ENCODE results near the gene THBS1.

Gene THBS1

DNA sequence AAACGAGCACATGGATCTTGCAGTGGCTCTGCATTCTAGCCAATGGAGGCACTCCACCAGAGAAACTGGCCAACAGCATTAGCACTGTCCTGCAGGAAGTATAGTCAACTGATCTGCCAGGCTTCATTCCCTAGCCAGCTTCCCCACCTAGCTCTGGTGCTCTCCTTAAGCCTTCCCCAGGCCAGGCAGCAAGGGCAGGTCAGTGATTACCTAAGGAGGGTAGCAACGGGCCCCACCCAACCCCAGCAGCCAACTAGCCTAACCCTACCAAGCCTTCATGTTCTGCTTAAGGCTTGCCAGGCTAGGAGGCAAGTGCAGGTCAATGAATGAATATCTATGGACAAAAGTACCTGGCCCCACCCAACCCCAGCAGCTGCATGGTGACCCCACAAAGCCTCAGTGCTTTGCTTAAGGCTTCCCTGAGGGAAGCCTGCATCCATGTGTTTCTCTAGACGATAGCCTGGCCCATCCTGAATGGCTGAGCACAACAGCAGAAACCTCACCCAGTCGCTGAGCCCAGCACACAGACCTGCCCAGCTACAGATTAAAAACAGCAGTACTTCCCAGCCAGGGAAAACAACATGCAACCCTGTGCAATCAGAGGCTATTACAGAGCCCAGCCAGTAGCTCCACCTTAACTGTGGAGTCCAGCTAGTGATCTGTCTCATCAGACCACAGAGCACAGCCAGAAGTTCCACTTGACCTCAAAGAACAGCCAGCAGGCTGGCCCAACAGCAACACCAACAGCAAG is 28.5 kb downstream of the THBS1 start:
- DNase-seq = no peak

DNA sequence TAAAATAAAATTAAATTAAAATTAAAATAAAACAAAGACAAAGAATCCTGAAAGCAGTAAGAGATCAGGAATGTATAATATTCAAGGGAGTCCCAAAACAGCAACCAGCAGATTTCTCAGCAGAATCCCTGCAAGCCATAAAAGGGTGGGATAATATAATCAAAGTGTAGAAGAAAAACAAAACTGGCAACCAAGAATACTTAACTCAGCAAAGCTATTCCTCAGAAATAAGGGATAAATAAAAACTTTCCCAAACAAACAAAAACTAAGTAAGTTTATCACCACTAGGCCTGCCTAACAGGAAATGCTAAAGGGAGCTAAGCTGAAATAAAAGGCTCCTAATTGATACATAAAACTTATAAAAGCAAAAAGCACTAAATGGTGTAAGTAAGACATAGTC is 29.8 kb downstream of the THBS1 start:
- no peak for DNase-seq

DNA sequence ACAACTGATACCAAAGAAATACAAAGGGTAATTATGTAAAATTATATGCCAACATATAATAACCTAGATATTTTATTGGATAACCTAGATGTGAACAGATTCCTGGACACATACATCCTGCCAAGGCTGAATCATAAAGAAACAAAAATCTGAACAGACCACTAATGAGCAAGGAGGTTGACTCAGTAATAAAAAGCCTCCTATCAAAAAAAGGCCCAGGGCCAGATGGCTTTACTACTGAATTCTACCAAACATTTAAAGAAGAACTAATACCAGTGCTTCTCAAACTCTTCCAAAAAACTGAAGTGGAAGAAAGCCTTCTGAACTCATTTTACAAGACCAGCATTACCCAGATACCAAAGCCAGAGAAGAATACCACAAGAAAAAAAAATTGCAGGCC is 32.4 kb downstream of the THBS1 start:
- DNase-seq = no peak

DNA sequence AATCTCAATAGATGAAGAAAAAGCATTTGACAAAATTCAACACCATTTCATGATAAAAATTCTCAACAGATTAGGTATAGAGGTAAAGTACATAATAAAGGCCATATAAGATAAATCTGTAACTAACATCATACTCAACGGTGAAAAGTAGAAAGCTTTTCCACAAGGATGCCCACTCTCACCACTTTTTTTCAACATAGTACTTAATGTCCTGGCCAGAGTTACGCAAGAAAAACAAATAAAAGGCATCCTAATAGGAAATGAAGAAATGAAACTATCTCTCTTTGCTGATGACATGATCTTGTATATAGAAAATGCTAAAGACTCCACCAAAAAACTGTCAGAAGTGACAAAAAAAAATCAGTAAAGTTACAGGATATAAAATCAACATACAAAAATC is 33.0 kb downstream of the THBS1 start:
- DNase-seq = no peak

DNA sequence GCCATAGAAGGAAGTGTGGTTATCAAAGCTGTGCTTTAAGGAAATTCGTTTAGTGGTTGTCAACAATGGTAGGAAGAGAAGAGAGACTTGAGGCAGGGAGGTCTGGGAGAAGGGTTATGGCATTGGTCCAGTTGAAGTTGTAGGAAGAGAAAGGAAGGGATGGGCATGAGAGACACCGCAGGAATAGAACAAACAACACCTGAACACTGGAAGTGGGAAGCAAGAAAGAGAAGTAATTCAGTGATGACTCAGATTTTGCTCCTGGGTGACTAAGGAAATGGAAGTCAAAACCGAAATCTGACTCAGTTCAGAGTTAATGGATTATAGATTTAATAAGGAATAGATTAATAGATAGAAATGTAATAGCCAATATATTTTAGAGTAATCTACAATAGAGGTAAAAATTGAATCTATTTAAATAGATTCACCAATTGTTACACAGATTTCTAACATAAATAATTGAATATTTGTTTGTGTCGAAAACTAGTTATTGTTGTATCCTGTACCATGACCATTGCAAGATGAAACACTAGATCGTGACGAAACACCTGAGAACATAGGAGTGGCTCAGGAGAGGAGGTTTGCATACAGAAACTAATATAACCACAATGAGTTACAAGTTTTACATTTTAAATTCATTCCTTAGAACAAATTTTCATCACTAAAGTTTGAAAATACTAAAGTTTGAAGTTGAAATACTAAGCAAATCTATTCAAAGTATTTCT is 36.0 kb downstream of the THBS1 start:
- no peak for DNase-seq

DNA sequence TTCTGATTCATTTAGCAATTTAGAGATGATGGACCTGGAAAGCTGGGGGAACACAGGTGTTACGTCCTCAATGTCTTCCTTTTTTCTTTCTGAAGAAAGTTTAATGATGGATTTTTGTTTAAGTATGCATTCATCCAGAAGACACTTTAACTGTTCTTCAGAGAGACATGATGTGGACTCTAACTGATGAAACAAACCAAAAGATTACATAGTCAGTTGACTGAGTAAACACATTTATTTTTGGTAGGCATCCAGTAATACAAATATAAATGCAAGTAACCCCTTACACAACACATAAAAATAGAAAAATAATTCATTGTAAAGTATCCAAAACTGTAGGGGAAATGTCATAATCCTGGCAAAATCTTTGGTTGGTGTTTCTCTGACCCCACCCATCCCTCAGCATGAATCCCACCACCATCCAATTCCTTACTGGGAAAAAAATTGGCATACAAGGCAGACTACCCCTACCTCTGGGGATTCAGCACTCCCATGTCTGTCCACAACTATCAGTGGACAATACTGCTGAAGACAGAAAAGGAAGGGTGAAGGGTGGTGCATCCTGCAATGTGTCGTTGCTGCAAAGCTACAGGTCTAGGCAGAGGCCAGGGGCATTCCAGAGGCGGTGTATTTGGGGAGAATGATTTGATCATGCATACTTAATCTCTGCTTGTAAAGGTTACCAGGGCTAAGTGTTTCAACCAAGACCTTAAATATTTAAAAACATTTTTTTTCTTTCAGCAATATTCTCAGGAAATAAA is 37.4 kb downstream of the THBS1 start:
- no peak for DNase-seq

DNA sequence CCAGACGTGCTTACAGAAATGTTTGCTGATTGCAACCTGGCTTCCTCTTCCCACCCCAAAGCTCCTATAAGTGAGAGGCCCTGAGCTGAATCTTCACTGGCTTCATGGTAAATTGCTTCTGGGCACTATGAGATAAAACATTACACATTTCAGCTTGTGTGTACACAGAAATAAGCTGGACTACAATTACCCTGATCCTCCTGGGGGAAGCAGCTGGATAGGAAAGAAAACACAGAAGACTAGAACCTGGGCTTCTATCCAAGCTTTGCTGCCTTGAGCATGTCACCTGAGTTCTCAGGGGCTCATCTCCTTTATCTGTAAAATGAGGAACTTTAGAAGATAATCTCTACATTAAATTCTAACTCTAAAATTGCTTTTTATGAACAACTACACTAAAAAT is 40.3 kb downstream of the THBS1 start:
- DNase-seq = peak; percentile 44

DNA sequence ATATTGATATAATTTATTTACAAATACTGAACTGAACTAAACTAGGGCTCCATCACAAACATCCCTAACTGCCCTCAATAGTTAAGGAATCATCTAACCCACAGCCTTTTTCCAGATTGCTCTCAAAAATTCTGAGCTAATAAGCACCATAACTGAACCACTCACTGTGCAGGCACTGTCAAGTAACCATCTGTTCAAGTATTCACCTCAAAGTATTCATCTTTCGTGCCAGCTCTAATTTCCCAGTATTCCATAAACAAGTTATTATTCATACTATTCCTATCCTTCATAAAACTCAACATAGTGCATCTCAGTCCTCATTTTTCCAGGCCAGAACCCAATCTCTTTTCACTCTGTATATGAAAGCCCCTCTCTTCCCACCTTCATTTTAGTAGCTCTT is 41.1 kb downstream of the THBS1 start:
- no peak for DNase-seq

DNA sequence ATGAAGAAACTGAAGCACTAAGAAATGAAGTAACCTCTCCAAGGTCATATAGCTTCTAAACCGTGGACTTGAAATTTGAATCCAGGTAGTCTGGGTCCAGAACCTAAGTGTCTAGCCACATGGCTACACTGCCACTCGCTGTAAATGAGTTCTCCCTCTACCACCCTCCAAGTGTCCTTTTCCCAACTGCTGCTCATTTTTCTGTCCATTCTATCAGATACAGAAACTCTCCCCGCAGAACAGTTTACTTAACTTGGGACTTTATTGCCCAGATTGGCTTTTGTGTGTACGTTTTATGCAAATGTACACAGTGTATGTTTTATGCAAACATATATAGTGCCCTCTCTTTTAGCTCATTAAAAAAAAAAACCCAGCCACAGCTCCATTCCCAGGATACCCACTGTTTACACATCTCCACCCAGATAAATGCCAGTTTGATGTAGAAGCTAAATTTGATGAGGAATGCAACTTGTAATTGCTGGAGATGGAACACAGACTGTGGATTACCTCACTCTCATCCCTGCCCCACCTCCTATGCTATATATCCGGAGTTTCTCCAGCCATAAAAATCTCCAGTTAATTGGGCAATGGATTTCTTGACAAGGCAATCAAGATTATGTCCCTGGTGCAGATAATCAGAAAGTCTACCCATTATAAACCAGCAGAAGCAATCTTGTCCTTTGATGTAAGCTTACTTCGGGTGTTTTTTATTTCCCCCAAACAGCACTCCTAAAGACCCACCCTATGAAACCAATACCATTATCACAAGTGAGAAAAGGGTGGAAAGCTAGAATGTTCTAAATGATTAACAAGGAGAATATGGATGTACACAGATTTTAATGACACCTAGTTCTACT is 42.0 kb downstream of the THBS1 start:
- DNase-seq = peak; percentile 46

DNA sequence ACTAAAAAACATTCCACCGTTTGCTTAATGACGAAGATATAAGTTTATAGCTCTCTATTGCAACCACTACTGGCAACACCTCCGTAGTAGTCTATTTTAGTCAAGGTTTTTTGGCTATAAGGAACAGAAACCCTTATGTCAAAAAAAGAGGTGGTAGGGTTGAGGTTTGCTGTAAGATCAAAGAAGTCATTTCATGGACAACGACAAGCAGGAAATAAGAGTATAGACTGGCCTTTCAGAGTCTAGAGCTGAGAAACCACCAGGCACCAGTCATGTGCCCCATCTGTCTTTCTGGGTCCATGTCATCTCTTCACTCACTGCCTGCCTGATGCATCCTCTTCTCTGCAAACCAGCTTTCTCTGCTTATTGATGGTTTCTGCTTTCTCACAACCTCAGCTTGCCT is 42.7 kb downstream of the THBS1 start:
- DNase-seq = no peak

DNA sequence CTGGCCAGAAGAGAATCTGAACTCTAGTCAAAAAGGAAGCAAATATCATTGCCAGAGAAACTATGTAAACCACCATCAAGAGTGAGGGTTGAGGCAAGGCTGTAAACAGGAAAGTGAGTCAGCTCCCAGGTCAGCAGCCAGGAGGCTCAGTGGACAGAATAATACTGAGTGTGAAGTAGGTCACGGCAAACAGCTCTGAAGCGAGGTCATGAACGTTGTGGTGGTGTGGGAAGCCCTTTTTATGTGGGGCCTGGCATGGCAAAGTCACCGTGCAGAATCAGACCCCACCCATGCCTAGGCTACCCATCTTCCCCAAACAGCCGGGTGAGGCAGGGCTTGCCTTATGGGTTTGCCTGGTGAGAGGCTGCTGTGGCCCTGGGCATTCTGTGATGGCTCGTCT is 43.9 kb downstream of the THBS1 start:
- no peak for DNase-seq

DNA sequence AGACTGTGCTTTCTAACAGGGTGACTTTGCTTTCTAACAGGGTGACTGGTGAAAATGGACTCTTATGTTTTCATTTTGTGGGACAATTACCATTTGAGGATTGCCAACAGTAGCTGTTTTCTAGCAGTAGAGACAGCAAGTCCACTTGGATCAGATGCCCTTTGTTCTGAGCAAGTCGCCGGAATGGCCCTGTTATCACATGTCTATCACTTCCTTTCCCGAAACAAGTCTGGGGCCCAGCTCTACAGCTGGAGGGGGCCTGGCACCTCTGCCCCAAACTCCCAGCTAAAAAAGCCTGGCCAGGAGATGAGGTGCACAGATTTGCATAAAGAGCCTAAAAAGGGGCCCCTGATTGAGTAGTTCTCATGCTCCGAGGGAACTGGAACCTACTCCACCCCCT is 44.6 kb downstream of the THBS1 start:
- no peak for DNase-seq

DNA sequence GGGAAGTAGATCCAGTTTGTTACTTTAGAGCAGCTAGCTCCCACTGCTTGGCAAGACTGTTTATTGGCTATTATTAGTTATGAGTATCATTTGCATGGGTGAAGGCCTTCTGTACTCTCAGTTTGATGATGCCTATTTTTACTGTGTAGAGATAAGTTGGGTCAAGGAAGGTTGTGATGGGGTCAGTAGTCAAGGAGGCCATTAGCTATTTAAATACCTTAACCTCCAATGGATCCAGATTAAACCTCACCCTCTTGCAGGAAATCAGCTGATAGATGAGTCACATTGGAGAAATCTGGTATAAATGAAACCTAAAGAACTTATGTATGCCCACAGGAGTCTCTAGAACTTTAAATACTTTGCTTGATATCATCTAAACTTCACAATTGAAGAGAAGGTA is 45.0 kb downstream of the THBS1 start:
- DNase-seq = no peak

DNA sequence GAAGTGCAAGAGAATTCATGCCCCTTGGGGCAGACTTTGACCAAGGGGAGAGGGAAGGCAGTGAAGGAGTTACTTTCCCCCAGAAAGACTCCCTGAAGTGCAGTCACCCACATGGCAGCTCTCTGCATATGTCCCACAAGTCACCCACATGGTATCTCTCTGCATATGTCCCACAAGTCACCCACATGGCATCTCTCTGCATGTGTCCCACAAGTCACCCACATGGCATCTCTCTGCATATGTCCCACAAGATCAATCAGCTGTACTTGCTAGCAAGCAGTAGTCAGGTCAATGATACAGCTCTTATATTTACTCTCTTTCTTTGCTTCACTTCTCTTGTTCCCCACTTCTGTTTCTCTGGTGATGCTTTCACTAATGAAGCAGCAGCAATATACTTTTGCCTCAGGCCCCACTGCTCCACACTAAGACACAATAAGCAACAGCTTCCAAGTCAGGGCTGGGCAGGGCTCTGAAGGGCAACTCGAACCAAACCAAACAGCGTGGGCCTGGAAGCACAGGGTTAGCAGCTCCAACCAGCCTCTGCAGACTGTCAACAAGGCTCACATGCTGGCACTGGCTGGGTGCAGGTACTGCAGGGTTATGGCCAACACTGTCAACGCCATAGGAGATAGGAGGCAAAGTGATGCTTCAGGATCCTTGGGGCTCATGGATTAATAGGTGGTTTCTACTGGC is 46.7 kb downstream of the THBS1 start:
- no peak for DNase-seq

DNA sequence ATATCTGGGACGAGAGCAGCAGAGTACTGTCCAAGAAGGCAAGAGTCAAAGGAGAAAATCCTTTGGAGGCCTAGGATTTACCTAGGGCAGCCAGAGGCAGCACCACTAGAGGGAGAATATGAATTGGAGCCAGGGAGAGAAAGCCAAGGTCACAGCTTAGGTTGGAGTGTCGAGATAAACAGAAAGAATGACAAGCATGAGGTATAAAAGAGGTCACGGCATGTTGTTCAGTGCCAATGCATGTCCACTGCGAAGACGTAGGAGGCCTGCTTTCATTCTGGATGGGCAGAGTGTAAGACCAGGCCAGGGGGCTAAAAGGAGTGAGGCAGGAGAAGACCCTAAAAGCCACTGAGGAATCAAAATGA is 47.2 kb downstream of the THBS1 start:
- DNase-seq = no peak

DNA sequence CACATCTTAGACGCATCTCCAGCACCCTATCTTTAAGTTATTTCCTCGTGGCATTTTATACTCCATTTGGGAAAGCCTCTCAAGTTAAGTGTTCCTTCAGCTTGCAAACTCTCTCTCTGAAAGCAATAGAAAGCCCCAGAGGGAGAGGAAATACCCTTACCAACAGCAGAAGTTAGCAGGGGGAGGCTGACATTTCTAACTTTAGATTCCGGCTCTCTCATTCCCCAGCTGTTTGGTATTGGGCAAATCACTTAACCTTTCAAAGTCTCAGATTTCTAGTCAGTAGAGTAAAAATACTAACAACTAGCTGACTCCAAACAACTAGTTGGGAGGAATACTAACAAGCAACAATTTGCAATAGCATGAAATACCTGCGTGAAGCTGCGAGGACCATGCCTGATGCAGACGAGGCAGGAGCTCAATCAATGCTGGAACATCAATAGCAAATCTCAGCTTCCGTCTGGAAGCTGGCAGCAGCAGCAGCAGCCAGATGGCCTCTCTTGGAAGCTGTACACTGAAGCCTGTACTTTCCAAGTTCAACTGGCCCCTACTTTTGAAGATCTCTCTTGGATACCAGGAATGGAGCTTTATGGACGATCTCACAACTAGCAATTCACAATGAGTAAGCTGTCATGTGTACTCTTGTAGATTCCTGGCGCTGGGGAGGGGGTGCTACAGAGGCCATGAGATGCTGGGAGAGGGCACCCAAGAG is 47.8 kb downstream of the THBS1 start:
- DNase-seq = no peak

DNA sequence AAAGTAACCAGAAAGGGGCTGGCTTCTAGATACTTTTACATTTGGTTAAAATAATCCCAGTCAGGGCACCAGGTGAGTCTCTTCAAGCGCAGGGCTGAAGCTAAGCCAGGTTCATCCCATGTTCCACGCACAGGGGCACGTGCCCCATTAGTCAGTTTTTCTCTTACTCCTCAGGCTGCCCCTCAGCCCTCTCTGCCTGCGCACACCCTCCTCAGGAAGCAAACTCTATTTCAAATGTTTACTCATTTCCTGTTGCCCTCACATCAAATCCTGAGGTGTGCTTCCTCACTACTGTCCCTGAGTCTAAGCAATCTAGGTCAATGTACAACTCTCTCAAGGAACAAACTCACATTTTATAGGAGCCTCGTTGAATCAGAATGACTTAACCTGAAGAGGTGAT is 48.5 kb downstream of the THBS1 start:
- DNase-seq = no peak

DNA sequence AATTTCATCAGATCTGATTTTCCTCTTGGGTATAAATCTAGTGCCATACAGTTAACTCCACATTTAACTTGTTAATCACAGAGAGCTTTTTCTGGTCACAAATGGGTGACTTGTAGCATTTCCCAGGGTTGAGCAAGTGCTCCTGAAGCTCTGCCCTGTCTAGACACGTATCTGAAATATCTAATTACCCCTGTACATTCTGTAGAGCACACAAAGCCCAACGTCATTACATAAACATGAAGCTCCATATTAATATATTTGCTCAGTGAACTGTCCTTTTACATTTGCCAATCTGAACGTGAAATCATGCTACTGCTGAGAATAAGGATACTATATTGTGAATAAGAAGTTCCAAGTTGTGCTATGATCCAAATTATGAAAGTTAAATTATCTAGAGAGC is 49.0 kb downstream of the THBS1 start:
- DNase-seq = no peak

DNA sequence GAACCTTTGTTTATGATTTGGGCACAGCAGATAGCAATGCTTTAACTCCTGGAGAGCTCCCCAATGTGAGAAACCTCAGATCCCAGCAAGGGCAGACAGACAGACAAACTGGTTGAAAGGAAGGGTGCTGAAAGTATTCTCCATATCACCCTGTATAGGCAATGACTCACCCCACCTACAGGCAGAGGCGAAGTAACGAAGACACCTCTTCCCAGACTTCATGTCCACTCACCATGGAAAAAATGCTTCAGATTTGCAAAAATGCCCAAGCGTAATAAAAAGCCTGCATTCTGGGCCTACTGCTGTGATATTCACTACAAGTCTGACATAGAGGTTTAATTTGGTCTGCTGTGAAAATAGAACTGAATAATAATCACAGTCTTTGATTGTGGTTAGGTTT is 50.5 kb downstream of the THBS1 start:
- DNase-seq = no peak

DNA sequence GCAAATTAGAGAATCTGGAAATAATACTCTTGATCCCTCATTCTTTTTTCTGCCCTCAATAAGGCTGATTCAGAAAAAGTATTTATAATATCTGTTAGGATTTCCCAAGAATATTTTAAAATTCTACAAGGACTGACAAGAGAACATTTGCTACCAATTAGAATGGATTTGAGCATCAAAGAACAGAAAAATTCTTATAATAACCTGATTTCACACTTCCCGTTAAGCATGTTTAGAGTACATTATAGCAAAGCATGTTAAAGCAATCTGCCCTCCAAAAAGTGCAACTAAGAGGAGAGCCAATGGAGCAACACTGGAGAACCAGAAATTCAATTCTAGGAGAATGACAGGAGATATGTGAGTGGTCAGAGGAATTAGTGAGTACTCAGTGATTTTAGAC is 57.2 kb downstream of the THBS1 start:
- DNase-seq = no peak

DNA sequence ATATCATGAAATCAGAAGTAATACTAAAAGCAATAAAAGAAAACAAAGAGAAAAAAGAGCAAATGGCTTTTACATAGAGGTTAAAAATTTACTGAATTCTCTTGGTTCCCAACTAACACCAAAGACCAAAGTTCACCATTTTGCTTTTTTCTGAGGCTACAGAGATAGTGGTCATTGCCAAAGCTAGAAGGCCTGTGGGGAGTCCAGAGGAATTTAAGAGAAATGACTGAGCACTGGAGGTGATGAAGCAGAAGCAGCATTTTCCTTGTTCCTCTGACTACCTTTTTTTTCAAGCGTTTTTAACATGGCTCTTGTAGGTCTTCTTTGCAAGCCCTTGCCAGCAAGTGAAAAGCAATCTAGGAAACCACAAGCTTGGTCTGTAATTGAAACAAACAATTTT is 58.2 kb downstream of the THBS1 start:
- no peak for DNase-seq

DNA sequence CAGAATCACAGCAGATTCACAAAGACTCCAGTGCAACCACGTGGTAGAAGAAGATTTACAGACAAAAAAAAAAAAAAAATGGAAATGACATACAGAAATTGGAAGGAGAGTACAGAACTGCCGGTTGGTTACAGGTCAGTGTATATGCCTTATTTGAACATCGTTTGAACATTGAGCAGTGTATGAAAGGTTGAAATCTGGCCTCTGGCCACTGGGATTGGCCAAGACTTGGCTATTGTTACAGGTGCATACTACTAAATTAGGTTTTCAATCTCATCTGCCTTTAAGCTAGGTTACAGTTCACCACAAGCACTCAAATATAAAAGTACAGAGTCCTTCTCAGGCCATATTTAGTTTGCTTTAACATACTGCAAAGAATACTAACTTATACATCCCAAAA is 59.8 kb downstream of the THBS1 start:
- no peak for DNase-seq
